ENCODE results near the gene CLBA1. TPM values are rescaled to one million over a fixed set of nuclear protein-coding genes. Genes with fewer than 3 reads are reported as not detected.

The CLBA1 gene
- total RNA-seq, 1 experiment from 2014 or later, result 8.4 TPM

Other genes with a start within 250 kb of the CLBA1 start
- gene SIVA1, start 232.6 kb upstream of the CLBA1 start, total RNA-seq (2014; rRNA removed; shearing (Covaris generic)), result 525 and 582 TPM in 2 replicates
- 125 and 141 TPM in 2 replicates for gene AKT1, start 190.0 kb upstream of the CLBA1 start, total RNA-seq (2014; rRNA removed; shearing (Covaris generic))
- gene ZBTB42, start 184.7 kb upstream of the CLBA1 start, total RNA-seq (2014; rRNA removed; shearing (Covaris generic)), result 2.4 and 2.9 TPM in 2 replicates
- gene CEP170B, start 120.5 kb upstream of the CLBA1 start, total RNA-seq (2014; rRNA removed; shearing (Covaris generic)), result 13.5 and 16.7 TPM in 2 replicates
- not detected in 2 replicates for gene PLD4, start 60.9 kb upstream of the CLBA1 start, total RNA-seq (2014; rRNA removed; shearing (Covaris generic))
- 10.4 and 10.5 TPM in 2 replicates for gene AHNAK2, start 7.4 kb upstream of the CLBA1 start, total RNA-seq (2014; rRNA removed; shearing (Covaris generic))
- 79.0 and 86.9 TPM in 2 replicates for gene CDCA4, start 35.3 kb downstream of the CLBA1 start, total RNA-seq (2014; rRNA removed; shearing (Covaris generic))
- 3.3 and 5.1 TPM in 2 replicates for gene GPR132, start 79.6 kb downstream of the CLBA1 start, total RNA-seq (2014; rRNA removed; shearing (Covaris generic))
- gene JAG2, start 183.0 kb downstream of the CLBA1 start, total RNA-seq (2014; rRNA removed; shearing (Covaris generic)), result 5.1 and 6.3 TPM in 2 replicates
- 18.3 and 41.4 TPM in 2 replicates for gene NUDT14, start 195.5 kb downstream of the CLBA1 start, total RNA-seq (2014; rRNA removed; shearing (Covaris generic))